SK-N-SH (cell line): ENCODE data around the gene HHIP.

Experiments used
- CTCF ChIP-seq: fragments of 200-600 bp; sonication (generic); IDR thresholded peaks from 2 replicates; pipeline ENCODE4 v1.6.1; 2017; ENCODE audit warnings: antibody characterized with exemption, mild to moderate bottlenecking, moderate library complexity
- EZH2phosphoT487 ChIP-seq: fragments of 200-600 bp; sonication (generic); IDR thresholded peaks from 2 replicates; pipeline ENCODE4 v1.6.1; 2017; ENCODE audit warnings: low read depth, mixed run types, mild to moderate bottlenecking, antibody characterized with exemption, moderate library complexity, borderline replicate concordance
- MAX ChIP-seq: IDR thresholded peaks from 2 replicates; pipeline ENCODE4 v1.4.0; 2012; ENCODE audit warnings: low read depth
- MXI1 ChIP-seq: IDR thresholded peaks from 2 replicates; pipeline ENCODE4 v1.6.1; 2012; ENCODE audit warnings: mild to moderate bottlenecking, low read depth, low read length, improper control_type of control experiment
- POLR2AphosphoS5 ChIP-seq: IDR thresholded peaks from 2 replicates; pipeline ENCODE4 v1.6.1; 2012; ENCODE audit warnings: low read depth, low read length
- USF1 ChIP-seq: IDR thresholded peaks from 2 replicates; pipeline ENCODE4 v1.4.0; 2012; ENCODE audit warnings: low read depth, borderline replicate concordance
- YY1 ChIP-seq: IDR thresholded peaks from 2 replicates; pipeline ENCODE4 v1.4.0; 2012; ENCODE audit warnings: low read depth, mild to moderate bottlenecking

GRCh38 chr4:144715230-144715629 is 69.3 kb downstream of the HHIP start:
- TF ChIP-seq MAX (no peak), EZH2phosphoT487 (no peak), USF1 (no peak), CTCF (no peak), YY1 (no peak), MXI1 (no peak), POLR2AphosphoS5 (no peak)
